ENCODE data around the gene TACSTD2. TPM values are rescaled to one million over a fixed set of nuclear protein-coding genes. Genes with fewer than 3 reads are reported as not detected.

The TACSTD2 gene
- total RNA-seq, 1 donor, result under 0.01 TPM

DNA sequence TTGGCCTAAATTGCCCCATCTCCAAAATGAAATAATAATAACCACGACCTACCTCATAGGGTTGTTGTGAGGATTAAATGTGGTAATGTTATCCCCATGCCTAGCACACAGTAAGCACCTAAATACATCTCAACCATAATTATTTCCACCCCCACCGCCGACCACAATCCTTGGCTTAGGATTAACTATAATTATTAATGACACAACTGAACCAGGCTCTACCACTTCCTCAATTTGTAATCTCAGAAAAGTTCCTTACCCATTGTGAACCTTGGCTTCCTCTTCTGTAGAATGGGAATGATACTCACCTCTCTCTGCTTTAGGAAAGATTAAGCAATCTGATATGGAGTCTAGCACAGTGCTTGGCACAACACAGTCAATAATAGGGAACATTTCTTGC, 44.3 kb upstream of the TACSTD2 start:
- H3K36me3 ChIP-seq (ENCODE audit: insufficient read depth, low read length), result no peaks in the 10 kb centered on the region
- H3K4me1 ChIP-seq (ENCODE audit: insufficient read depth, low read length), result peaks cover 11% of the 10 kb centered on the region
- H4K20me1 ChIP-seq (ENCODE audit: insufficient read depth, low read length), result no peaks in the 10 kb centered on the region
- H3K79me2 ChIP-seq (ENCODE audit: insufficient read depth, low read length), result no peaks in the 10 kb centered on the region
- H2AFZ ChIP-seq (ENCODE audit: low read length), result no peak overlapping the region
- TF ChIP-seq, protein P1, sequence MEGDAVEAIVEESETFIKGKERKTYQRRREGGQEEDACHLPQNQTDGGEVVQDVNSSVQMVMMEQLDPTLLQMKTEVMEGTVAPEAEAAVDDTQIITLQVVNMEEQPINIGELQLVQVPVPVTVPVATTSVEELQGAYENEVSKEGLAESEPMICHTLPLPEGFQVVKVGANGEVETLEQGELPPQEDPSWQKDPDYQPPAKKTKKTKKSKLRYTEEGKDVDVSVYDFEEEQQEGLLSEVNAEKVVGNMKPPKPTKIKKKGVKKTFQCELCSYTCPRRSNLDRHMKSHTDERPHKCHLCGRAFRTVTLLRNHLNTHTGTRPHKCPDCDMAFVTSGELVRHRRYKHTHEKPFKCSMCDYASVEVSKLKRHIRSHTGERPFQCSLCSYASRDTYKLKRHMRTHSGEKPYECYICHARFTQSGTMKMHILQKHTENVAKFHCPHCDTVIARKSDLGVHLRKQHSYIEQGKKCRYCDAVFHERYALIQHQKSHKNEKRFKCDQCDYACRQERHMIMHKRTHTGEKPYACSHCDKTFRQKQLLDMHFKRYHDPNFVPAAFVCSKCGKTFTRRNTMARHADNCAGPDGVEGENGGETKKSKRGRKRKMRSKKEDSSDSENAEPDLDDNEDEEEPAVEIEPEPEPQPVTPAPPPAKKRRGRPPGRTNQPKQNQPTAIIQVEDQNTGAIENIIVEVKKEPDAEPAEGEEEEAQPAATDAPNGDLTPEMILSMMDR (IDR thresholded peaks at IDR 0.05; ENCODE audit: extremely low read depth, low read depth, low read length), result no peak
- H3K9me3 ChIP-seq (ENCODE audit: low read depth, low read length), result no peaks in the 10 kb centered on the region
- H3K27me3 ChIP-seq (ENCODE audit: insufficient read depth, low read length), result no peaks in the 10 kb centered on the region
- no peak overlapping the region for H3K27ac ChIP-seq (ENCODE audit: low read depth, low read length)
- H3K4me2 ChIP-seq (ENCODE audit: insufficient read depth, low read length), result no peak overlapping the region
- H3K4me3 ChIP-seq (ENCODE audit: insufficient read depth, low read length), result no peak overlapping the region
- peak; percentile 35 for DNase-seq (ENCODE audit: insufficient read length, low spot score, missing footprints)

DNA sequence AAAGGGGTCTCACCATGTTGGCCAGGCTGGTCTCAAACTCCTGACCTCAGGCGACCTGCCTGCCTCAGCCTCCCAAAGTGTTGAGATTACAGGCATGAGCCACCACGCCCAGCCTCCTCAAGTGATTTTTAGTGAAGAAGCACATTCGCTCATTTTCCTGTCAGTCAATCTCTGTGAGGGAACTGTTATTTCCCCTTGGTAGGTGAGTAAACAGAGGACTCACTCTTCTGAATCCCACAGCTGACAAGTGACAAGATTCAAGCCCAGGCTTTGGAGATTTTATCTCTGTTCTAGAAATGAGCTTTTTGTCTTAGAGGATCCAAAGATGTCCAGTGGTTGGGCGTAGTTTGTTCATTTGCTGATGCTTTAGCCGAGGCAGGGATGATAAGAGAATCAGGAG, 43.9 kb upstream of the TACSTD2 start:
- Histone ChIP-seq H3K4me3 (ENCODE audit: insufficient read depth, low read length) (no peak overlapping the region), H3K4me1 (ENCODE audit: insufficient read depth, low read length) (peaks cover 11% of the 10 kb centered on the region), H3K79me2 (ENCODE audit: insufficient read depth, low read length) (no peaks in the 10 kb centered on the region), H3K27ac (ENCODE audit: low read depth, low read length) (no peak overlapping the region), H3K36me3 (ENCODE audit: insufficient read depth, low read length) (no peaks in the 10 kb centered on the region), H2AFZ (ENCODE audit: low read length) (no peak overlapping the region), H4K20me1 (ENCODE audit: insufficient read depth, low read length) (no peaks in the 10 kb centered on the region), H3K9me3 (ENCODE audit: low read depth, low read length) (no peaks in the 10 kb centered on the region), H3K4me2 (ENCODE audit: insufficient read depth, low read length) (no peak overlapping the region), H3K27me3 (ENCODE audit: insufficient read depth, low read length) (no peaks in the 10 kb centered on the region)
- TF ChIP-seq, protein P1 (IDR thresholded peaks at IDR 0.05; ENCODE audit: extremely low read depth, low read depth, low read length), result no peak
- DNase-seq (ENCODE audit: insufficient read length, low spot score, missing footprints), result no peak

DNA sequence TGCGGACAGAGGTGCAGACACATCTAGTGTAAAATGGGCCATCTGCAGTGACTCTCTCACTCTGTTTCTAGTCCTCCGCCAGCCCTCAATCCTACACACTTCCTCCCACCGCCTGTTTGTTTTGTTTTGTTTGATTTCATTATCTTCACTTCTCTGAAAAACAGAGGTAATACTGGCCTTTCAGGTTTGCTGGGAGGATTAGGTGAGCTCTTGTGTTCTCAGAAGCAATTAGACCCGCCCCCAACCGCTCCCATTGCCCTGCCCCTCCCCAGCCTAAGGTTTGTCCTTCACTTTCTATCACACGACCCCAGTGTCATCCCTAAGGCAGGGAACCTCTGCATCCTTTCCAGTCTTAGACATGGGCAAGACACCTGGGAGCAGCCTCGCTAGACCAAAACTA, 43.2 kb upstream of the TACSTD2 start:
- H3K27me3 ChIP-seq (ENCODE audit: insufficient read depth, low read length), result no peaks in the 10 kb centered on the region
- no peak for DNase-seq (ENCODE audit: insufficient read length, low spot score, missing footprints)
- H3K27ac ChIP-seq (ENCODE audit: low read depth, low read length), result no peak overlapping the region
- no peaks in the 10 kb centered on the region for H3K9me3 ChIP-seq (ENCODE audit: low read depth, low read length)
- TF ChIP-seq, protein P1 (IDR thresholded peaks at IDR 0.05; ENCODE audit: extremely low read depth, low read depth, low read length), result no peak
- no peaks in the 10 kb centered on the region for H4K20me1 ChIP-seq (ENCODE audit: insufficient read depth, low read length)
- H2AFZ ChIP-seq (ENCODE audit: low read length), result no peak overlapping the region
- H3K4me1 ChIP-seq (ENCODE audit: insufficient read depth, low read length), result peaks cover 11% of the 10 kb centered on the region
- no peak overlapping the region for H3K4me2 ChIP-seq (ENCODE audit: insufficient read depth, low read length)
- no peaks in the 10 kb centered on the region for H3K36me3 ChIP-seq (ENCODE audit: insufficient read depth, low read length)
- H3K79me2 ChIP-seq (ENCODE audit: insufficient read depth, low read length), result no peaks in the 10 kb centered on the region
- H3K4me3 ChIP-seq (ENCODE audit: insufficient read depth, low read length), result no peak overlapping the region

DNA sequence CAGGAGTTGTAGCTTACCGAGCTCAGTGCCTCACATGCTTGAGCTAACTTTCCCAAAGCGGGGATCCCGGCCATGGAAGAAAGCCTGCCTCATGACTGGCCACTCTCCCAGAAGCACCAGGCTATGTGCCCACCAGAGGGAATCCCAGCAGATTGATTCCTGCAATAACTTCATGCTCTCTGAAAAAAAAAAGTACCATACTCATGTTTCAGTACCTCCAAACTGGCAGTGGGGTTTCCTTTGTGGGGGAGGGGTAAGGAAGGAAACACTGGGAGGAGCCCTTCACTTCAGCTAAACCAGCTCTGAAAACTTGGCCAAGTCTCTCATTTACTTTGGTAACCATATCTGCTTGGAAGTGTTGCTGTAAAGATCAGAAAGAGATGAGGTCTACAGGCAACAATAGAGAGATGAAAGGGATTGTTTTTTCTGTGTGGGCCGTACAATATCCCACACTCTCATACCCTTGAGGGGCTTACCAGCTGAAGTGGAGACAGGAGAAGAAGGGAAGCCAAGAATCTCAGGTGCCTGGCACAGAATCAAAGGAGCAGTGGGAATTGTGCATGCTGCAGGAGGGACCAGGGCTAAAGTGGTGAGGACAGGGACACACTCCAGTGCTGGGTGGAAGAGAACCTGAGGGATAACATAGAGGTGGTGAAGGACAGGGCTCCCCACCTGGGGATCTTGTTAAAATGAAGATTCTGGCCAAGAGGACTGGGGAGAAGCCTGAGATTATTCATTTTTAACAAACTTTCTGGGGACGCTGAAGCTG, 42.4 kb upstream of the TACSTD2 start:
- Histone ChIP-seq H3K27me3 (ENCODE audit: insufficient read depth, low read length) (no peaks in the 10 kb centered on the region), H3K4me3 (ENCODE audit: insufficient read depth, low read length) (no peak overlapping the region), H3K4me1 (ENCODE audit: insufficient read depth, low read length) (peaks cover 11% of the 10 kb centered on the region), H2AFZ (ENCODE audit: low read length) (peak overlapping the region; percentile 51), H4K20me1 (ENCODE audit: insufficient read depth, low read length) (no peaks in the 10 kb centered on the region), H3K4me2 (ENCODE audit: insufficient read depth, low read length) (no peak overlapping the region), H3K36me3 (ENCODE audit: insufficient read depth, low read length) (no peaks in the 10 kb centered on the region), H3K9me3 (ENCODE audit: low read depth, low read length) (no peaks in the 10 kb centered on the region), H3K27ac (ENCODE audit: low read depth, low read length) (no peak overlapping the region), H3K79me2 (ENCODE audit: insufficient read depth, low read length) (no peaks in the 10 kb centered on the region)
- DNase-seq (ENCODE audit: insufficient read length, low spot score, missing footprints), result no peak
- TF ChIP-seq, protein P1 (IDR thresholded peaks at IDR 0.05; ENCODE audit: extremely low read depth, low read depth, low read length), result no peak
